ENCODE measurements around the gene PHOSPHO1. TPM values are rescaled to one million over a fixed set of nuclear protein-coding genes. Genes with fewer than 3 reads are reported as not detected.

Gene PHOSPHO1
- total RNA-seq, 4 donors from 2014 or later: 1.7 TPM; not detected in 3

DNA sequence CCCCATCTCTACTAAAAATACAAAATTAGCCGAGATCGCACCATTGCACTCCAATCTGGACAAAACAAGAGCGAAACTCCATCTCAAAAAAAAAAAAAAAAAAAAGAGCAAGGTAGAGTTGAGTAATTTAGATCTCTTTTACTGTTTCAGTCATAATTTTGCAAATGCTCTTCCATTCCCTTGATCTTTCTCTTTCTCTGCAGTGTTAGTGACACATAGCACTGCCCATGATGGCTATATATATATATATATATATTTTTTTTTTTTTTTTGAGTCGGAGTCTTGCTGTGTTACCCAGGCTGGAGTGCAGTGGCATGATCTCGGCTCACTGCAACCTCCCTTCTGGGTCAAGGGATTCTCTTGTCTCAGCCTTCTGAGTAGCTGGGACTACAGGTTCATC lies 12.2 kb upstream of the PHOSPHO1 start:
- intact Hi-C loops (cut with DNase I): no loop called here
- no peaks in the 10 kb centered on the region for H3K4me1 ChIP-seq
- H3K9me3 ChIP-seq: no peaks in the 10 kb centered on the region
- DNase-seq: no peak
- no peaks in the 10 kb centered on the region for H3K36me3 ChIP-seq
- WGBS, 2 donors: 92 to 95% methylated on average over 5 of the region's 5 CpGs
- no peak overlapping the region for H3K27ac ChIP-seq
- H3K27me3 ChIP-seq: no peaks in the 10 kb centered on the region
- TF ChIP-seq POLR2A (IDR thresholded peaks at IDR 0.05): no peak
- TF ChIP-seq, protein P1, sequence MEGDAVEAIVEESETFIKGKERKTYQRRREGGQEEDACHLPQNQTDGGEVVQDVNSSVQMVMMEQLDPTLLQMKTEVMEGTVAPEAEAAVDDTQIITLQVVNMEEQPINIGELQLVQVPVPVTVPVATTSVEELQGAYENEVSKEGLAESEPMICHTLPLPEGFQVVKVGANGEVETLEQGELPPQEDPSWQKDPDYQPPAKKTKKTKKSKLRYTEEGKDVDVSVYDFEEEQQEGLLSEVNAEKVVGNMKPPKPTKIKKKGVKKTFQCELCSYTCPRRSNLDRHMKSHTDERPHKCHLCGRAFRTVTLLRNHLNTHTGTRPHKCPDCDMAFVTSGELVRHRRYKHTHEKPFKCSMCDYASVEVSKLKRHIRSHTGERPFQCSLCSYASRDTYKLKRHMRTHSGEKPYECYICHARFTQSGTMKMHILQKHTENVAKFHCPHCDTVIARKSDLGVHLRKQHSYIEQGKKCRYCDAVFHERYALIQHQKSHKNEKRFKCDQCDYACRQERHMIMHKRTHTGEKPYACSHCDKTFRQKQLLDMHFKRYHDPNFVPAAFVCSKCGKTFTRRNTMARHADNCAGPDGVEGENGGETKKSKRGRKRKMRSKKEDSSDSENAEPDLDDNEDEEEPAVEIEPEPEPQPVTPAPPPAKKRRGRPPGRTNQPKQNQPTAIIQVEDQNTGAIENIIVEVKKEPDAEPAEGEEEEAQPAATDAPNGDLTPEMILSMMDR (IDR thresholded peaks at IDR 0.05): no peak
- no peak overlapping the region for H3K4me3 ChIP-seq (replicated peaks in 1 of 3)

DNA sequence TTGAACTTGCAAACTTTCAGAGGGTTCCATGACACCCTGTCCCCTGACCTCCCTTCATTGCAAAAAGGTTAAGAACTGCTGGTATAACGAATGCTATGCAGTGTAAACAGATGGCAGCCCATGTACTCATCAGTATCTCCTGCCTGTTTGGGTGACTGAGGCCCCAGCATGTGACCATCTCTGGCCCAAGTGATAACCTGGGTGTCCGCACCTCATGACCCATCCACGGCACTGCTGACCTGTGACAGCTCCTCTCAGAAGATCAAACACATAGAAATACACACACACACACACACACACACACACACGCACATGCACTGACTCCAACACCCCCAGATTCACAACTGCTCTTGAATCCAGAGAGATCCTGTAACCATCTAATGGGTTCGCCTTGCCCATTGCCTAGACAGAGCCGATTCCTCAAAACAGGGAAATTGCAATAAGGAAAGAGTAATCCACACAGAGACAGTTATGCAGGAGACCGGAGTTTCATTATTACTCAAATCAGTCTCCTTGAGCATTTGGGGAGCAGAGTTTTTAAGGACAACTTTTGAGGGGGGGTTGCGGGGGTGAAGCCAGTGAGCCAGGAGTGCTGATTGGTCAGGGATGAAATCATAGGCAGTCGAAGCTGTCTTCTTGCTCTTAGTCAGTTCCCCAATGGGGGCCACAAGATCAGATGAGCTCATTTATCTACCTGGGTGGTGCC lies 11.3 kb upstream of the PHOSPHO1 start:
- Histone ChIP-seq H3K4me1 (peaks cover 0 to 5% of the 10 kb centered on the region in 2 donors), H3K4me3 (replicated peaks in 1 of 3) (no peak overlapping the region), H3K27me3 (no peaks in the 10 kb centered on the region), H3K9me3 (no peaks in the 10 kb centered on the region), H3K36me3 (no peaks in the 10 kb centered on the region), H3K27ac (no peak overlapping the region)
- TF ChIP-seq, protein P1 (IDR thresholded peaks at IDR 0.05): no peak
- TF ChIP-seq POLR2A (IDR thresholded peaks at IDR 0.05): no peak
- intact Hi-C loops (cut with DNase I): no loop called here
- no peak for DNase-seq
- WGBS, 2 donors: 78 to 87% methylated on average over 9 of the region's 9 CpGs

DNA sequence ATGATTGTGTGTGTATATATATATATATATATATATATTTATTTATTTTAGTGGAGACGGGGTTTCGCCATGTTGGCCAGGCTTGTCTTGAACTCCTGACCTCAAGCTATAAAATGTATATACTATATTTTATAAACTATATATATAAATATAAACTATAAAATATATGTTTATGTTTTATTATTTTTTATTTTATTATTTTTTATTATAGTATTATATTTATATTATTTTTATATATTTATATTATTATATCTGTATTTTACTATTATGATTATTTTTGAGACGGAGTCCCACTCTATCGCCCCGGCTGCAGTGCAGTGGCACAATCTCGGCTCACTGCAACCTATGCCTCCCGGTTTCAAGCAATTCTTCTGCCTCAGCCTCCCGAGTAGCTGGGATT lies 10.5 kb upstream of the PHOSPHO1 start:
- intact Hi-C loops (cut with DNase I): no loop called here
- Histone ChIP-seq H3K27me3 (no peaks in the 10 kb centered on the region), H3K36me3 (no peaks in the 10 kb centered on the region), H3K4me3 (replicated peaks in 1 of 3) (no peak overlapping the region), H3K27ac (no peak overlapping the region), H3K4me1 (peaks cover 0 to 7% of the 10 kb centered on the region in 2 donors), H3K9me3 (no peaks in the 10 kb centered on the region)
- no peak for DNase-seq
- WGBS, 2 donors: 90 to 92% methylated on average over 8 of the region's 8 CpGs
- TF ChIP-seq, protein P1 (IDR thresholded peaks at IDR 0.05): no peak
- TF ChIP-seq POLR2A (IDR thresholded peaks at IDR 0.05): no peak

DNA sequence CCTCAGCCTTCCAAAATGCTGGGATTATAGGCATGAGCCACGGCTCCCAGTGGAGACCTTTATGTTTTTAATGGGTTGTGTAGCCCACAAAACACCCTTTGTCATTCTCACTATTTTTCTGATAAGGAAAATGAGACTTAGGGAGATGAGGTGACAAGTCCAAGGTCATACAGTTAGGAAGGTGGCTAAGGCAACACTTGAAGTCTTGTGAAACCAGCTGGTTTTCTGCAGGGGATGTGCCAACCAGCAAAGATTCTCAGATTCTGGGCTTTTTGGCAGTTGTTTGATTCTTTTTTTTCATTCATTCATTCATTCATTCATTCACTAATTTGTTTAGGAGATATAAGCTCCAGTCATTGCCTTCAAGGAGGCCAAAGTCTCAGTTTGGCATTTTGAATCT lies 10.0 kb upstream of the PHOSPHO1 start:
- Histone ChIP-seq H3K27me3 (no peaks in the 10 kb centered on the region), H3K27ac (no peak overlapping the region), H3K9me3 (no peaks in the 10 kb centered on the region), H3K4me3 (replicated peaks in 1 of 3) (no peak overlapping the region), H3K36me3 (no peaks in the 10 kb centered on the region), H3K4me1 (peaks cover 0 to 7% of the 10 kb centered on the region in 2 donors)
- 67 to 77% methylated on average over 1 of the region's 1 CpG for WGBS, 2 donors
- intact Hi-C loops (cut with DNase I): no loop called here
- TF ChIP-seq POLR2A (IDR thresholded peaks at IDR 0.05): no peak
- TF ChIP-seq, protein P1 (IDR thresholded peaks at IDR 0.05): no peak
- no peak for DNase-seq

DNA sequence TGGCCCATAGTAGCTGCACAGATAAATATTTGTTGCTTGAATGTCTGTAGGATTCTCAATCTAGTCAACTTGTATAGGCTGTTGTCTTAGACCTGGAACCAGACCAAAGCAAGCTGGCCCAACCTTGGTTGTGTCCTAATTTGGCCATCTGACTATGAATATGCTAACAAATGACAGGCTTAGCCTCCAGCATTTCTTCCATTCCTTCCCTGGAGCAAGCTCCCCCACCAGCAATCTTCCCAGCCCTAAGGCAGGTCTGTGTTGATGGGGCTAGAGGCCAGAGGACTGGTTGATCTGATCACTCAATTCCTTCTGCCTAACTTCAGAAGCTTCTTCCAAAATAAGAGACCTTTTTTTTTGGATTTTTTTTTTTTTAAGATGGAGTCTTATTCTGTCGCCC lies 9.4 kb upstream of the PHOSPHO1 start:
- no peak for DNase-seq
- no peaks in the 10 kb centered on the region for H3K27me3 ChIP-seq
- H3K4me3 ChIP-seq (replicated peaks in 1 of 3): no peak overlapping the region
- H3K9me3 ChIP-seq: no peaks in the 10 kb centered on the region
- intact Hi-C loops (cut with DNase I): no loop called here
- 95 to 100% methylated on average over 1 of the region's 1 CpG for WGBS, 2 donors
- TF ChIP-seq, protein P1 (IDR thresholded peaks at IDR 0.05): no peak
- no peak for TF ChIP-seq POLR2A (IDR thresholded peaks at IDR 0.05)
- H3K4me1 ChIP-seq: peaks cover 0 to 7% of the 10 kb centered on the region in 2 donors
- no peak overlapping the region for H3K27ac ChIP-seq
- no peaks in the 10 kb centered on the region for H3K36me3 ChIP-seq

Measured in thyroid gland (tissue), 4 donors.